Measurements from ENCODE around the gene GFOD1. TPM values are rescaled to one million over a fixed set of nuclear protein-coding genes. Genes with fewer than 3 reads are reported as not detected.
"Not testable (repeated sequence)": the region's sequence is repeated elsewhere in the genome, so short reads cannot be mapped to it uniquely, and the experiment has no call there.

Gene GFOD1
- total RNA-seq, 1 donor from 2014 or later: 16.0 TPM

DNA sequence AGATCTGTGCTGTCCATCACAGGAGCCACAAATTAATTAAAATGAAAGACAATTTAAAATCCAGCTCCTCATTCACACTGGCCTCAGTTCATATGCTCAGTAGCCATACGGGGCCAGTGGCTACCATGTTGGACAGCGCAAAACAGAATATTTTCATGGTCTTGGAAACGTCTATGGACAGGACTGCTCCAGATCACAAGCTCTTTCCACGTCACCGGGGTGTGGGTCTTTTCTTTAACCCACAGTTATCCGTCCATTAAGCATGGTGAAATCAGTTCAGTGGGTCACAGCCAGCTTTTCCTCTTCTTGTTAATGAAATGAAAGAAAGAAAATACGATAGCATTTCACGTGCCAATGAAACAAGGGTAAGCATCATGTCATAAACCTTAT, 24.1 kb downstream of the GFOD1 start:
- no peak for DNase-seq

DNA sequence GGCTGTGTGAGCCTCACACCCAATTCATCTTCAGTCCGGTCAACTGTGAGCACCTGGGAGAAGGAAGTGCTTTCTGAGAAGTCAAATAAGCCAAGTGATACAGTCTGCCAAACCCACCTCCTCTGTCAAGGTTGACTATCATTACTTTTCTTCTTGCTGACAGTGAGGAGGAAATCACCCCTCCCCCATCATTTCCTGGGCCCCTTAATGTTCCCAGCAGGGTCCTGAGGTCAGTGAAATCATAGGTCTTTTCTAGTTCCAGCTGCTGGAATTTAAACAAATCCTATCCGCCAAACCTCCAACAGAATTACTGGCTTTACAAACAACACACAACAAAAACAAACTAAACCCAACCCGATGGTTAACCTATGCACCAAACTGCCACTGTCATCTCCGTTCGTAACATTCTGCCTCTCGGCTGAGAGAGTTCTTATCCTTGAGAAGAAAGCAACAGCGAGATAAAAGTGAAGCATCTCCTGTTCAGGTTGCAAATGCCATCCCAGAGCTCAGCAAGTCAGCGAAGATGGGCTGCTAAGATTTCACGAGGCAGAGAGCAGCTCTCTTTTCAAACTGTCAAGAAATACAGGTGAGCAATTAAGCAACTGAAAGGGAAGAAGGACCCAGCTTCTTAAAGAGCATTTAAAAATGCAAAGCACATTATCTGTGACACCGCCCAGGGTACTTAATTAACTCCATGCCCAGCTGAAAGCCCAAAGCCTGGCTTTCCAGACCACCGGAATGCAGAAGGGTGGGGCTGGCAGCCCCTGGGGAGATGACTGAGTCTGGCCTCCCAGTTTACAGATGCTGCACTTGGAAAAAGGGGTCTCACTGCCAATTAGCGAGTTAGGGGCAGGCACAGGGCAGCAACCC, 24.7 kb downstream of the GFOD1 start:
- DNase-seq: no peak

DNA sequence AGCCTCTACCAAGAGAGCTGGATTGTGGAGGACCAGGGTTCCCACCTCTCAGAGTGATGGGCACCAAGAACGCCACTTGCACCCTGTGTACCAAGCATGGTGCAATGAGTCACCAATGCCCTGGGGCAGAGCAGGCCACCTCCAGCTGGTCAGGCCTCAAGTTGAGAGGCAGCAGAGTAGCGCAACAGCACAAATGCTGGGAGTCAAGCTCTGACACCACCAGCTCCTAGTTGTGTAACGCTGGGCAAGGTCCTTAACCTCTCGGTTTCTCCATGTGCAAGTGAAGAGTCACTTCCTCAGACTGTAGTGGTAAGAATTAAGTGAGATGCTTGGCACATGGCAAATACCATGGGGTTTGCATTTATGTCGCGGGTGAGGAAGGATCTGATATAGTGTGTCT, 25.6 kb downstream of the GFOD1 start:
- DNase-seq: no peak

DNA sequence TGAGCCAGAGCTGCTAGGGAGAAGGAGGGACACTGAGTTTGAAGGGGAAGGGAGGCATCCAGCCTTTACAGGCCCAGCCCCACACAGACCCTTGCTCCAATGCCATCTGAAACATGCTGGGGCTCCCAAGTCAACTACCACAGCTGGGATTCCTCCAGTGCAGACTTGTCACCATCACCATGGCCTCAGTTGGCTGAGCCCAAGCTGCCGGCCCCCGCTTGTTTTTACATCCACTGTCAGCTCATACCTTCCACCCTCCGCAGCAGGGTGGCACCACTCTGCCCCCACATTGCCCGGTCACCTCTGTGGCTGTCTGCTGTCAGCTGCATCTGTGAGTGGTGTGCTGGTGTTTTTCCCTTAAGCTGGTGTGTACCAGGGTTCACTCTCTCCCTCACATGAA, 26.1 kb downstream of the GFOD1 start:
- no peak for DNase-seq

DNA sequence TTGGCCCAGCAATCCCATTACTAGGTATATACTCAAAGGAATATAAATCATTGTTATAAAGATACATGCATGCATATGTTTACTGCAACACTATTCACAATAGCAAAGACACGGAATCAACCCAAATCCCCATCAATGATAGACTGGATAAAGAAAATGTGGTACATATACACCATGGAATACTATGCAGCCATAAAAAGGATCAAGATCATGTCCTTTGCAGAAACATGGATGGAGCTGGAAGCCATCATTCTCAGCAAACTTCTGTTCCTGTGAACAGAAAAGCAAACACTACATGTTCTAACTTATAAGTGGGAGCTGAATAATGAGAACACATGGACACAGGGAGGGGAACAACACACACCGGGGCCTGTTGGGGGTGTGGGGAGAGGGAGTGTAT, 27.1 kb downstream of the GFOD1 start:
- not testable (repeated sequence) for DNase-seq

DNA sequence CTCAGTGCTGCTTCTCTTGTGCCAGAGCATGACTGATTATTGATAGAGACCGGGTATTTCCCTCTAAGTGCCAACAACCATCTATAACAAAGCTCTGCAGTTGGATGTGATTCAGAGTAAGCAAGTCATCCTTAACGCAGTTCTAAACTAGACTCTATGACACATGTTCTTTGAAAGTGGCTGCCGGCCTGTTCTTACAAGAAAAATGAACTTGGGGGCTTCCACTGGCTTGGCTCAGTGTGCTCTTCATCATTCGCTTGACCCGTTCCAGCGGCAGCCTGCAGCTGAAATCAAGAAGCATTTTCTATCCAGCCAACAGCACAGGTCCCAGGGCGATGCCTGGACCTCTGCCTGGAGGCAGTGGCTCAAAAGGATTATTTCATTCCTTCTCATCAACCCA, 29.8 kb downstream of the GFOD1 start:
- DNase-seq: peak; percentile 45

DNA sequence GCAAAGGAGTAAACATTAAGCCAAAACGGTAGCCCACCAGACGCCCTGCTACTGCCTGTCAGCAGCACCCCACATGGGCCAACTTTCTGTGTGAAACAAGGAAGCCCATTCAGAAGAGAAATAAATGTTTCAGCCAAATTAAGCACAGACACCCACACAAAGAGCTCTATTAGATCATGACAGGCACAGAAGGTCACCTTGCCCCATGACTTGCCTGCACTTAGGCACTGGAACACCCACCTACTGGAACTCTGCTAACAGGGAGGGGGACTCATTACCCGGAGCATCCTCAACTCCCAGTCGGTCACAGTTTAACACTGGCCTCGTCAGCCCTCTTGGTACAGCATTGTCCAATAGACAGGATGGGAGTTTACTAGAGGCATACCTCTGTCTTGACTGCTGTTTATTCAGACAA, 31.8 kb downstream of the GFOD1 start:
- DNase-seq: no peak

DNA sequence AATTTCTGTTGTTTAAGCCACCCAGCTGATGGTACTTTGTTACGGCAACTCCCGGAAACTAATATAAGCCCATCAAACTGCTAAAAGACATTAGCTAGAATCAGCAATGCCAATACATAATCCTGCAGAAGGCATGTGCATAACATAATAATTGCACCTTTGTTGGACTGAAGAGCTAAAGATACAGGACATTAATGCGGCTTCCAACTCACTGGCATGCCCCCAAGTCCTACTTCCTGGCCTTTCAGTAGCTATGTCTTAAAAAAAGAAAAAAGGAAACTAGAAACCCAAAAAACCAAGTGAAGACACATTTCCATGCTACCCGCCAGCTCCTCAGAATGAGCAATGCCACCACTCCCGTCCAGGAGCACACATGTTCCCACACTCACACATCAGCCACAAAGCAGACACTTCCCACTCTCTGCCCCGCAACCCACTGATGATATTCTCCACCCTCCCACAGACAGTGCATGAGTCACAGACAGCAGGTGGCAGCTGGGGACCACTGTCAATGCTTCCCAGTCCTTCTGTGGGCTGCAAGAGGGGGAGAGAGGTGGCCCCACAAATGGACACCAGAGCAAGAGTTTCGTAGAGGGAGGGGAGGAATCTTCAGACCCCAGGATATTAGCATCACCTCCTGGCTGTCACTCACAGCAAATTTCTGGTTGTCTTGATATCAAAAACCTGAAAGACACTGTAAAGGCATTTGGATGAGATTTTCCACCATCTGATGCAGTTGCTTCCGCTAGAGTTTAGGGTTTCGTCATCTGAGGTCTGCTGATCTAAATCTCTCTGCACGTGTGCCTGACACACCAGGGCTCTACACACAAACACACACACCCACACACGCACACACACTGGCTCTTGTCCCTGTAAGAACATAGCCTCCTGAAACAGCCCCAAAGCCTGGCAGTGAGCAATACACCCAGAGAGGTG, 32.8 kb downstream of the GFOD1 start:
- DNase-seq: peak; percentile 42

DNA sequence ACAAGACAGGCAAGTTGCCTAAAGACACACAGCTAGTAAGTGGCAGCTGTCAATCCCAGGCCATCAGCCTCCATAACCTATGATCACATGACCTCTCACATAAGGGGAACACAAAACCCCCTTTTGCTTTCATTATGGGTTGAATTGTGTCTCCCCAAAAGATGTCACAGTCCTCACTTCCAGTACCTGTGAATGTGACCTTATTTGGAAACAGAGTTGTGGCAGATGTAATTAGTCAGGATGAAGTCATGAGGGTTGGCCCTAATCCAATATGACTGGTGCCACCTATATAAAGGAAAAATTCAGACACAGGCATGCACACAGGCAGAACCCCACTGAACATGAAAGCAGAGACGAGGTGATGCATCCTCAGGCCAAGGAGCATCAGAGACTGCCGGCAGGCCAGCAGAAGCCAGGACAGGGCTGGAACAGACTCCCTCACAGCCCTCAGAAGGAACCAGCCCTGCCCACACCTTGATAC, 33.6 kb downstream of the GFOD1 start:
- DNase-seq: no peak

DNA sequence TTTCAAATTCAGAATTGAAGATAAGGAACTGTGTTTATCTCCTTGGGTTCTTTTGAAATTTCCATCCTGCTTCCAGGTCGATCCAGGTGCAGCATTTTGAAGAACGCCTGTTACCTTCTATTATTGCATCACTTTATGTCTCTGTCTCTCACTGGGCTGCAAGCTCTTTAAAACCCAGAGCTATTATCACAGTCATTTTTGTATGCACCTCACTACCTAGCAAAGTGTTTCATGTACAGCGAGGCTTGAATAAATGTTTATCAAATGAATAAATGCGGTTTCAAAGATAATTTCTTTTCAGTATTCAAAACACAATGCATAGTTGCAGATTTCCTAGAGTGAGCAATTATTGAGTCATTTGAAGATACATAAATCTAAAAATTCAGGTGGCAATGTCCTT, 34.2 kb downstream of the GFOD1 start:
- no peak for DNase-seq

DNA sequence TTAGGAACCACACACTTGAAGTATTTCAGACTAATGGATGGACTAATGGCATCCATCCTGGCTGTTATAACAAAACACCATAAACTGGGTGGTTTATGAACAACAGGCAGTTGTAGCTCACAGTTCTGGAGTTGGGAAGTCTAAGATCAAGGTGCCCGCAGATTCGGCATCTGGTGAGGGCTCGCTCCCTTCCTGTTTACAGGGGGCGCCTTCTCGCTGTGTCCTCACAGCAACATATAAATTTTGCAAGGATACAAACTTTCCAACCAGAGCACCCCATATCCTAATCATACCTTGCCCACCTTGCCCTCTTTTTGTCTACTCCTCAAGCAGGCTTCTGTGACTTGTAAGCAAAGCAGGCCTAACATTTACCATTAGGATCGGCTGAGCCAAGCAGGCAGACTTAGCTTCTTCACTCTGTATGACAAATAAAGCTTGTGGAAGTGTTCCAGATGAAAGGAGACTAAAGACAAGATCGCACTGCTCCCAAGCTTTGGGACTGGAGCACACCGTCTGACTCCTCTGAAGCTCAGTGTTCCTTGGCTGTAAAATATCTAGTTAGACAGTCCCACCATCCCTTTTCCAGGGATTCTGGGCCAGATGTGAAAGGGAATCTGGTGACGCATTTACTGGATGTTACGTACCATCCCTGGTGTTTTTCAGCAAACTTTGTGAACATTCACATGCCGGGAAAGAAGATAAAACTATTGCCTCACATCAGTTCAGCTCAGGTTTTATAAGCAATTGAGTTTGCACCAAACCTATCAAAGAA, 34.9 kb downstream of the GFOD1 start:
- peak; percentile 24 for DNase-seq

DNA sequence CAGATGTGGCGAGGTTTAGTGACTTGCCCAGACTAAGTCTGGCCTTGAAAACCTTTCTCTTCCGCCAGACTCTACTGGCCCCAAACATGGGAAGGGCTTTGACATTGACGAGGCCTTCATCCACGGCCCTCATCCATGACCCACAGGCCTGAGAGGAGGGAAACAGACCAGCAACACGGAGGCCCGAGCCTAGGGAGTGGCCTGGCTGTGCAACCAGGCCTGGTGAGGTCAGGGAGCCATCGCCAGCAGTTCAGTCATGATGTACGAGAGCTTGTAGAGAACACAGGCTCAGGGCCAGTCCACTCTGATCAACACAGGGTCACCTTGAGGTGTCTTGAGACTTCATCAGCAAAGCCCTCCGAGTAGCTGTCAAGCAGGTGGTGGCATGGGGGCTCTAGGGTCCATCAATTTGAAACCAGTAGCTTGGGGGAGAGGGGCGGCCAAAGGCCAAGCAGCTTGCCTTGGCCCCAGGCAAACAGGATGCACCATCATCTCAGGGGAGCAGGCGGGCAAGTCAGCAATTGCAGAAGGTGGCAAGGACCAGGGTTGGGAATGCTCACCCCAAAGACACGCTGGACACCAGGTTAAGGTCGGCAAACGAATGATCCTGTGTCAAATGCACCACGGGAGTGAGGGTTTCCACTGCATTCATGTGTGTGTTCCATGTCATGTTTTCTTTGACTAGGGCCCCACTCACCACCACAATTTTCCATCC, 36.1 kb downstream of the GFOD1 start:
- DNase-seq: no peak

DNA sequence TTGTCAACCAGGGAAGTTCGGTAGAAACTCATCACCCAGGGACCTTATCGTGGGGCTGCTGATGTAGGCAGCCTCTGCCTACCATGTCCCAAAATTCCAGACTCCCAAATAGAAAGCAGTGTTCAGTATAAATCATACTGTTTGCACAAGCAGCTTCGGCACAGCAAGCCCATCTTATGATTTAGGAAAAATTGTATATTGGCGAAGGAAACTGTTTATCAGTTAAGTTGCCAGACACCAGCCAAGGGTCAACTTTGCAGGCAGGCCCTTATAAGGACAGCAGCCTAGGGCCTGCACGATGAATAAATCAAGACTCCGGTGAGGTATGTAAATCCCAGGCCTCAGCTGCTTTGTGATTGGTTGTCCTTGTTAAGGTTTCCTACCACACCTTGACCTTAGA, 36.8 kb downstream of the GFOD1 start:
- no peak for DNase-seq

DNA sequence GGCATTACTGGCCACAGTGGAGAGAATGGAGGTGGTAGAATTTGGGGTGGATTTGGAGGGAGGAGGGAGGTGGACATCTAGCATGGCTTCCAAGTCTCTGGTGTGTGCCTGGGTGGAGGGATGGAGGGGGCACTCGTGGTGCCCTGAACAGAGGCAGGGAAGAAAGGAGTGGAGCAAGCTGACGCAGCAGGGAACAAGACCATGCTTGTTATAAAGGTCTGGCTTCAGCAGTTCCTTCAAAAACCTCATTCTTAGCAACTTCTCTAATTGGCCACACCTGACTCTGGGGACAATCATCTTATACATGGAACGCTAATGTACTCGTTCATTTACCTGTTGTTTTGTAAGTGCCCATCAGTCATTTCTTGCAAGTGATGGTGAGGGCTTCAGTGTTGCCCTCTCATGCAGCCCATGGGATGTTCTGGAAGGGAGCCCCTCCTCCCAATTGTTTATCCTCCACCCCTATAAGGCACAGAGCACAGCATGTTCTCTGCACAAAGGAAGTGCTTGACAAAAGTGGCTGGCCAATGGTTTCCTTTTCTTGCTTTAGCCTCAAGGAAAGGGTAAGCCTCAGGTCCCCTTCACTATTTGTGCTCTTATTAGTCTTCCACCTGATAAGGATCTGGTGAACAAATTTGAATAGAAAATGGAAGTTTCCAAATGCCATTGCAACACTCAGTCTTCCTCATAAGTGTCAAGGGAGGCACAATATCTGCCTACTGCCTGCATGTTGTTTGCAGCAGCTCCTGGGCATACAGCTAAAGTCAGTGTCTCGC, 39.3 kb downstream of the GFOD1 start:
- DNase-seq: no peak

DNA sequence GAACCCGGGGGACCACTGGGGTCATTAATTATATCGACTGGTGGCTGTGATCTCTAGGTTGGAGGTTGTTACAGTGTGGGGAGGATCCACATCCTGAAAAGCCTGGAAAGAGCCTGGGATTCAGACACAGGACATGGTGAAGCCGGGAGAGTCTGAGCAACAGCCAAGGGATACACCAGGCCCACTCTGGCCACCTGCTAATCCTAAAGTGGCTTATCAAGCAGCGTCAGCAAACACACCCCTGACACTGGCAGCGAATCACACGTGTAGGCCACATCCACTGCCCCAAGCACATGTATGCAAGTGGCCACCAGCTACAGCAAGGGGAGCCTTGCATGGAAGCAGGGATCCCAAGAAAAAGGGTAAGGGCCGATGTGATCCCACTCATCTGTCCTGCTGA, 41.0 kb downstream of the GFOD1 start:
- no peak for DNase-seq

DNA sequence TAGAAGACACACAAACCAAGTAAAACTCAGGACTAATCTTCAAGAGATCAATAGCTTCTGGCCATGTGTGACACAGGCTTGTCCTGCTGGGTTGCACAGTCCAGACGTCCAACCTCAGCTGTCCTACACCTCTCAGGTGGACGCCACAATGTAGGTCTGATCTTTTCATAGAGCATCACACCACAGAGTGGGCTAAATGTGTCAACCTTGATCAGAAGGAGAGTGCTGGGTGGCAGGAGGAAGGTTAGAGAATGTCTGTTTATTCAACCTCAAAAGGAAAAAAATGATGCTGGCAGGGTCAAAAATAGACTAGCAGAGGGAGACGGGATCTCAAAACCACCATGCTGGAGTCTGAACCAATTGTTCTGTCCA, 41.7 kb downstream of the GFOD1 start:
- DNase-seq: no peak

DNA sequence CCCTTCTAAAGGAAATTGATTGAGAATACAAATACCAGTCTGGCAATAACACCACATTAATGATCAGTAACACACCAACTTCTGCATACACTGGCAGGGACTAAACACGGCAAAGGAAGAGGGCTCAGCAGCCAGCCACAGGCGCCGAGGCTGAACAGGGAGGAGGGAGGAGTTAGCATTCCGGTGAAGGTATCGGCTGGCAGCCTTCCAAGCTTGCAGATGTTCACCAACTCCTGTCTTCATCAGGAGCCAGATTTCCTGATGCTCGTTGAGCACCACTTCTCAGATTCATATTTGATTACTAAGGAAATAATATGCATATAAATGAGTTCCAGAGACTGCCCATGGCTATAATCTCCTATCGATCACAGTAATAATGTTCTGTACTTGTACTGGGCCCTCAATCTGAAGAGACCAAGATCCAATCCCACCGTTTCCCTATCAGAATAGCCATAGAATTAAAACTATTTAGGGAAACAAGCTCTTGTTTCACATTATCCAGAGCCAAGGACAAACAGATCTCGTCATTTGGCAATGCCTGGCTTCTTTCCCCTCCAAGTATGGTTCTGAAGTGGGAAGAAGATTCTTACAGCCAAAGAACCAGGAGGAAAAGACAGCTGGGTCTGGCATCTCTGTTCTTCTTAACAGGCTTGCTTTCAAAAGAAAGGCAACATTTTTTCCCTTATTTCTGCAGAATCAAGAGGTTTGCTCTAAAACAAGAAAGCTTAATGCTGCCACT, 42.2 kb downstream of the GFOD1 start:
- DNase-seq: peak; percentile 78

DNA sequence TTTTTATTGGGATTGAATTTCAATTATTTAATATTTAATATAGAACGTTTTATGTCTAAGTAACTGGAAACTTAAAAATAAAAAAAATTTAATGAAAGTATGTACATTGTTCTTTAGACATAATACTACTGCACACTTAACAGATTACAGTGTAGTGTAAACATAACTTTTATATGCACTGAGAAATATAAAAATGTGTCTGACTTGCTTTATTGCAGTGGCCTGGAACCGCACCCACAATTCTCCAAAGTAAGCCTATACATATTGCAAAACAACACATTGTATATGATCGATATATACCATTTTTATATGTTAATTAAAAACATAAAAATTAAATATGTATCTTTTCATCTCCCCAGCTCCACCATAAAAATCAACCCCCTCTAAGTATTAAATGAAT, 42.8 kb downstream of the GFOD1 start:
- DNase-seq: no peak

DNA sequence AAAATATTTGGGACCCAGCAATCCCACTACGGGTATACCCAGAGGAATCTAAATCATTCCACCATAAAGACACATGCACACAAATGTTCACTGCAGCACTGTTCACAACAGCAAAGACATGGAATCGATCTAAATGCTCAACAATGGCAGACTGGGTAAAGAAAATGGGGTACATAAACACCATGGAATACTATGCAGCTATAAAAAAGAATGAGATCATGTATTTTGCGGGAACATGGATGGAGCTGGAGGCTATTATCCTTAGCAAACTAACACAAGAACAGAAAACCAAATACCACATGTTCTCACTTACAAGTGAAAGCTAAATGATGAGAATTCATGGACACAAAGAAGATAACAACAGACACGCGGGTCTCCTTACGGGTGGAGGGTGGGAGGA, 43.4 kb downstream of the GFOD1 start:
- DNase-seq: not testable (repeated sequence)

DNA sequence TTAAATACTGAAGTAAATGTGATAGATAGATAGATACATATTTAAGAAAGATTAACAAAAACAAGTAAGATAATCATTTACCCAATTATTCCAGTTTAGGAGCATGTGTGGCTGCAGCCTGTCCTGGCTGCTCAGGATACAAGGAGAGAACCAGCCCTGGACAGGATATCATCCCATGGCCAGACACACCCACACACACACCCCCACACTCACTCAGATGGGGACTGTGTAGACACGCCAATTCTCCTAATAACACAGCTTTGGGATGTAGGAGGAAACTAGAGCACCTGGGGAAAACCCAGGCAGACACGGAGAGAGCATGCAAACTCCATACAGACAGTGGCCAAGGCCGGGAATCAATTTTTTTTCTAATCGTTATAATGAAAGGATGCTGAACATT, 45.6 kb downstream of the GFOD1 start:
- no peak for DNase-seq

All from tongue (tissue), 2 donors.